Skin of body (tissue), 2 donors: Measurements from ENCODE around the gene PTGER4. TPM values are rescaled to one million over a fixed set of nuclear protein-coding genes. Genes with fewer than 3 reads are reported as not detected.
"Not testable (repeated sequence)": the region's sequence is repeated elsewhere in the genome, so short reads cannot be mapped to it uniquely, and the experiment has no call there.

Source experiments
- DNase-seq: peaks from one replicate; lab custom pipeline; 2025; lab: John Stamatoyannopoulos, UW
- total RNA-seq: library from RNA; depleted of rRNA; stranded (reverse); fragments of >200 nt; gene quantifications from one replicate; pipeline ENCODE4 v1.2.3, GENCODE V29; 2014

PTGER4 gene
- total RNA-seq, result 15.3 TPM

DNA sequence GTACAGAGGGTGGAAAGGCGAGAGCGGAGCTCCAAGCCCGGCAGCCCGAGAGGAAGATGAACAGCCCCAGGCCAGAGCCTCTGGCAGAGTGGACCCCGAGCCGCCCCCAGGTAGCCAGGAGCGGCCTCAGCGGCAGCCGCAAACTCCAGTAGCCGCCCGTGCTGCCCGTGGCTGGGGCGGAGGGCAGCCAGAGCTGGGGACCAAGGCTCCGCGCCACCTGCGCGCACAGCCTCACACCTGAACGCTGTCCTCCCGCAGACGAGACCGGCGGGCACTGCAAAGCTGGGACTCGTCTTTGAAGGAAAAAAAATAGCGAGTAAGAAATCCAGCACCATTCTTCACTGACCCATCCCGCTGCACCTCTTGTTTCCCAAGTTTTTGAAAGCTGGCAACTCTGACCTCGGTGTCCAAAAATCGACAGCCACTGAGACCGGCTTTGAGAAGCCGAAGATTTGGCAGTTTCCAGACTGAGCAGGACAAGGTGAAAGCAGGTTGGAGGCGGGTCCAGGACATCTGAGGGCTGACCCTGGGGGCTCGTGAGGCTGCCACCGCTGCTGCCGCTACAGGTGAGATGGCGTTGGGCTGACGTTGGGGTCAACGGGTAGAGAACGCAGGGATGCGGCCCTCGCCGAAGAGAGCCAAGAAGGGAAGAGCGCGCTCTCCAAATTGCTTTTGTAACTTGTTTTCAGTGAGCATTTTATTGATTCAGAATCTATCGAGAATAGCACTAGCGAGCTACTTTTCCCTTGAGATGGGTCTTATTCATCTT lies at the start of gene PTGER4:
Gene PTGER4, plus strand, starts transcription at position 3 of the 769 bp plus-strand sequence. CDS start 1,079 bp downstream, outside the sequence.
- no peak for DNase-seq

GRCh38 chr5:40630126-40630525 lies 49.6 kb upstream of the PTGER4 start:
- DNase-seq, result no peak

DNA sequence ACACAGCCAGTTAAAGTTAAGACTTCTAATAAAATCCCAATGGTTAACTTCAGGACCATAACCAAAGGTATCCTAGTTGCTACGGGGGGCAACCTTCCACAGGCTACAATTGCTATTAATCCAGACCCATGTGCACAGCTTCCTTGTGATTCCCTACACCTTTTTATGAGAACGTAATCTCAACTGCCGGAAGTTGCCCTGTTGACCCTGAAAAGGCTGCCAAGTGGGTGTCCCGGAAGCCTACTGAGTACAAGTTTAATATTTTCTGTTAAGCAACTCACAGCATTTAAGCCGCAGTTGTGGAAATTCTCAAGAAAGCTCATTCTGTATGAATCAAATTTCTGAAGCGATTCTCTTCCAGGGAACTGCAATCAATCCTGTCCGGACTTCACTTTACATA lies 48.5 kb upstream of the PTGER4 start:
- DNase-seq, result no peak

DNA sequence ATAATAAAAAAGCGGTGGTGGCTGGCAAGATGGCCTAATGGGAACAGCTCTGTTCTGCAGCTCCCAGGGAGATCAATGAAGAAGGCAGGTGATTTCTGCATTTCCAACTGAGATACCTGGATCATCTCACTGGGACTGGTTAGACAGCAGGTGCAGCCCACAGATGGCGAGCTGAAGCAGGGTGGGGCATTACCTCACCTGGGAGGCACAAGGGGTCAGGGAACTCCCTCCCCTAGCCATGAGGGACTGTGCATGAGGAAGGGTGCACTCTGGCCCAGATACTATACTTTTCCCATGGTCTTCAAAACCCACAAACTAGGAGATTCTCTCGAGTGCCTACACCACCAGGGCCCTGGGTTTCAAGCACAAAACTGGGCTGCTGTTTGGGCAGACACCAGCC lies 45.6 kb upstream of the PTGER4 start:
- no peak for DNase-seq

DNA sequence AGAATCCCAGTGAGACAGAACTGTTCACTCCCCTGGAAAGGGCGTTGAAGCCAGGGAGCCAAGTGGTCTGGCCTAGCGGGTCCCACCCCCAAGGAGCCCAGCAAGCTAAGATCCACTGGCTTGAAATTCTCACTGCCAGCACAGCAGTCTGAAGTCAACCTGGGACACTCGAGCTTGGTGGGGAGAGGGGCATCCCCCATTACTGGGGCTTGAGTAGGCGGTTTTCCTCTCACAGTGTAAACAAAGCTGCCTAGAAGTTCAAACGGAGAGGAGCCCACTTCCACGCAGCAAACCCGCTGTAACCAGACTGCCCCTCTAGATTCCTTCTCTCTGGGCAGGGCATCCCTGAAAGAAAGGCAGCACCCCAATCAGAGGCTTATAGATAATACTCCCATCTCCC lies 45.1 kb upstream of the PTGER4 start:
- DNase-seq, result no peak

DNA sequence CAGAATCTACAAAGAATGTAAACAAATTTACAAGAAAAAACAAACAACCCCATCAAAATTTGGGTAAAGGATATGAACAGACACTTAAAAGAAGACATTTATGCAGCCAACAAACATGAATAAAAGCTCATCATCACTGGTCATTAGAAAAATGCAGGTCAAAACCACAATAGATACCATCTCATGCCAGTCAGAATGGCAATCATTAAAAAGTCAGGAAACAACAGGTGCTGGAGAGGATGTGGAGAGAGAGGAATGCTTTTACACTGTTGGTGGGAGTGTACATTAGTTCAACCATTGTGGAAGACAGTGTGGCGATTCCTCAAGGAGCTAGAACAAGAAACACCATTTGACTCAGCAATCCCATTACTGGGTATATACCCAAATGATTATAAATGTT lies 40.2 kb upstream of the PTGER4 start:
- DNase-seq, result not testable (repeated sequence)

DNA sequence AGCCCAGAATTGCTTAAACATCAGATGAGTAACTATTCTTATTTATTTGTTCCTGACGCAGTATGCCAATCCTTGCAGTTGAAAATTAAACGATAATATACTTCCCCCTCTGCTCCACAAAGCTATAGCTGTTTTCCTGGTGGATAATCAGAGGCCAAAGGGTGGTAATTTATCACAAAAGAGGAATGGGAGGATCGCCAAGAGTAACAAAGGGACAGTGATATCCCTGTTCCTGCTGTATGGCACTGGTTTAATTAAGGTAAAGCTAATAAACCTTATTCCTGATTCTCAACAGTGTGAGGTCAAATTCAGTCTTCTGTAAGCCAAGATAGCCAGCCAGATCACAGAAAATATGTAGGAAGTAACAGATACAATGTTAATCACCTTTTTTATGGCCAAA lies 33.4 kb upstream of the PTGER4 start:
- no peak for DNase-seq

DNA sequence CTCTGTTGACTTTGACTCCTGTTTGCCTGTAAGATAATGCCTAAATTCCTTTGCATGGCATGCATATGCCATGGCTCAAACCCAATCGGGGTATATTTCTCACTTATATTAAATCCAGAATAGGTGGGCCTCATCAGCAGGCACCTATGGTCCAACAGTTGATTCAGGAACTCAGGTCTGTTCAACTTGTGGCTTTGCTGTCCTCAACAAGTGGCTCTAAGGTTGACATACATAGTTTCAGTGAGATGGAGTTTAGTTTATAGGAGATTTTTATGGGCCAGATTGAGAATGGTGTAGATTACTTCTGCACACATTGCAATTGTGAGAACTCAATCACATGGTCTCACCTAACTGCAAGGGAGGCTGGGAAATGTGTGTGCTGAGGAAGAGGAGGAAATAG lies 31.6 kb upstream of the PTGER4 start:
- DNase-seq, result no peak

DNA sequence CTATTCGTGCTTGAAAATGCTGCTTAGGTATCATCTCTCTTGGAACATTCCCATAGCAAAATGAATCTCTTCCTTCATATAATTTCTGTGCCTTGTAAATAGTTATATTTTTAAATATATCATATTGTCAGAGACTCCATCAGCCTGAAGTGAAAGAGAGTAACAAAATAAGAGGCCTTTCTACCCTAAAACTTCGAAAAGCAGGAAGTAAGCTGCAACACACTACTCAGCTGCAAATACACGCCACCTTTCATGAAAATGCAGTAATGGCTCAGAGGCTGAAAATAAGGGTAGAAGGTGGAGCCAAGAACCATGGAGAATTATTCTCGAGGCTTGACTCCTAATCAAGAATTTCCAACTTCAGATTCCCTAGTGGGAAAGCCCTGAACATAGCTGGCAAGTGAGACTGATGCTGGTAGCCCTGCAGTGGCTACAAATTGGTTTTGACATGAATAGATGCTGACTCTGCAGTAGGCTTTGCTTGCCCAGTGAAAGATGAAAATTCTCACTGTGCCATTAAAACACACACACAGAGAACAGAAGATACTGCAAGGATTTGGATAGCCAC lies 30.2 kb upstream of the PTGER4 start:
- no peak for DNase-seq

DNA sequence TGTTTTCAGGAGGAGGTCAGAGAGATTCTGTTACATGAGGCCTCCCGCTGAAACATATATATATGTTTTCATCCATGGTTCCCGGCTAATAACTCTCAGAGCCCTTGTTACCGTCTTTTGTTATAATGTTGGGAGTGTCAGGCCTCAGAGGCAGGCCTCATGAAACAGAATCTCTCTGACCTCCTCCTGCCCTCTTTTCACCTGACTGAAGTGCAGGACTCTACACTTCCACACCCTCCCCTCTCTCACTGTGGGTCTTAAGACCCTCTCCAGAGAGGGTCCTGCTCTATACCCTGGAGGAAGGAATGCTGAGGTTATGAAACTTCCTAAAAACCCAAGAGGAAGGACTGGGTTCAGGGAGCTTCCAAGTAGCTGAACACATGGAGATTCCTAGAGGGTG lies 28.5 kb upstream of the PTGER4 start:
- no peak for DNase-seq

- DNase-seq, result no peak
These were observed 27.1 kb upstream of the PTGER4 start for GRCh38 chr5:40652441-40653220.

- no peak for DNase-seq
These were observed 26.3 kb upstream of the PTGER4 start for GRCh38 chr5:40653221-40654022.

GRCh38 chr5:40654377-40654991 lies 25.2 kb upstream of the PTGER4 start:
- no peak for DNase-seq

DNA sequence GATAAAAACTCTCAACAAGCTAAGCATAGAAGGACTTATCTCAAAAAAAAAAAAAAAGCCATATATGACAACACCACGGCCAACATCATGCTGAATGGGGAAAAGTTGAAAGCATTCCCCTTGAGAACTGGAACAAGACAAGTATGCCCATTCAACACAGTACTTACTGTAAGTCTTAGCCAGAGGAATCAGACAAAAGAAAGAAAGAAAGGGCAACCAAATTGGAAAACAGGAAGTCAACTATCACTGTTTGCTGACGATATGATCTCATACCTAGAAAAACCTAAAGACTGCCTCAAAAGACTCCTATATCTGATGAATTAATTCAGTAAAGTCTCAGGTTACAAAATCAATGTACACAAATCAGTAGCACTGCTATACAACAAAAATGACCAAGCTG lies 24.6 kb upstream of the PTGER4 start:
- no peak for DNase-seq

DNA sequence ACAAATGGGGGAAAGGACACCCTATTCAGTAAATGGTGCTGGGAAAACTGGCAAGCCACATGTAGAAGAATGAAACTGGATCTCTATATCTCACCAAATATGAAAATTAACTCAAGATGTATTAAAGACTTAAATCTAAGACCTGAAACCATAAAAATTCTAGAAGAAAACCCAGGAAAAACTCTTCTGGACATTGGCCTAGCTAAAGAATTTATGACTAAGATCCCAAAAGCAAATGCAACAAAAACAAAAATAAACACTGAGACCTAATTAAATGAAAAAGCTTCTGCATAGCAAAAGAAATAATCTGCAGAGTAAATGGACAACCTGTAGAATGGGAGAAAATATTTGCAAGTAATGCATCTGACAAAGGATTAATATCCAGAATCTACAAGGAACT lies 23.6 kb upstream of the PTGER4 start:
- not testable (repeated sequence) for DNase-seq

DNA sequence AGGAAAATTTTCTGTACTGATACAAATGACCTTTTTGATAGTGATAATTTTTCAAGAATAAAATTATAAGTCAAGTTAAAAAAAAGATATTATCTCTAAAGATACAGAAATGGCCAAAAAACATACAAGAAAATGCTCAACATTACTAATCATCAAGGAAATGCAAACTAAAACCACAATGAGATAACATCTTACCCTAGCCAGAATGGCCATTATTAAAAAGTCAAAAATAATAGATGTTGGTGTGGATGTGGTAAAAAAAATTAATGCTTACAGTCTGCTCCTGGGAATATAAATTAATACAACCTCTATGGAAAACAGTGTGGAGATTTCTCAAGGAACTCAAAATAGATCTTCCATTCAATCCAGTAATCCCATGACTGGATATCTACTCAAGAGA lies 22.9 kb upstream of the PTGER4 start:
- no peak for DNase-seq

DNA sequence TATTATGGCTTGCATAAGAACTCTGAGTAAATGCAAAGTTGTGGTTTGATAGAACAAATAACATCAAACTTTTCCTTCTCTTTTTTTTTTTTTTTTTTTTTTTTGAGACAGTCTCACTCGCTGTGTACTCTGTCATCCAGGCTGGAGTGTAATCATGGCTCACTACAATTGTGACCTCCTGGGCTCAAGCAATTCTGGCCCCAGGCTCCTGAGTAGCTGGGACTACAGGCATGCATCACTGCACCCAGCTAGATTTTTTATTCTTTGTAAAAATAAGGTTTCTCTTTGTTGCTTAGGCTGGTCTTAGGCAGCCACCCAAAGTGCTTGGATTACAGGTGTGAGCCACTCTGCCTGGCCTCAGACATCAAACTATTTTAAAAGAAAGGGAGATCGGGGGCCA lies 19.0 kb upstream of the PTGER4 start:
- no peak for DNase-seq

DNA sequence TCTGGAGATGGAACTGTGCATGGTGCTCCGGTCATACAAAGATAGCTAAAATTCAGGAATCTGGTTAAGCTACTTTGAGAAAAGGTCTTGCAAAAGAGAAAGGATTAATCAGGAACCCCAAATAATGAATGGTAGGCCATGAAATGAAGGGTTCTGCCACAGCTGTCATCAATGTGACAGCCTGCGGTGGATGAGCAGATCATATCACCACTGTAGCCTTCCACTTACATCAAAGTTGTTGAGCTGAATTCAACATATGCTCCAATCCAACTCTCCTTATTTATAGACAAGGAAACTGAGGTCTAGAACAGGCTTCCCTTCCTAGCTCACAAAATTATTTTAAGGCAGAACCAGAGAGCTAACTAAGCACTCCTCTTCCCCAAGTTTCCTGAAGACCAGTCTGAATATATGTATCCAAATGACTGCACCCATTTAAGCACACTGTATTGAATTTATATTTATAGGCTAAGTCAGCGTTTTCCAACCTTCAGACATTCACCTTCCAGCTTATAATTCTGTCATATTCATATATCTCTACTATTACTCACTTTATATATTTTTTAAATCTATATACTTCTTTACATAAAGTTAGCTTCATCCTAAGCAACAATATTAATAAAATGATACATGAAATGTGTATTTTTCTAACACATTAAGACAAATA lies 13.9 kb upstream of the PTGER4 start:
- no peak for DNase-seq

DNA sequence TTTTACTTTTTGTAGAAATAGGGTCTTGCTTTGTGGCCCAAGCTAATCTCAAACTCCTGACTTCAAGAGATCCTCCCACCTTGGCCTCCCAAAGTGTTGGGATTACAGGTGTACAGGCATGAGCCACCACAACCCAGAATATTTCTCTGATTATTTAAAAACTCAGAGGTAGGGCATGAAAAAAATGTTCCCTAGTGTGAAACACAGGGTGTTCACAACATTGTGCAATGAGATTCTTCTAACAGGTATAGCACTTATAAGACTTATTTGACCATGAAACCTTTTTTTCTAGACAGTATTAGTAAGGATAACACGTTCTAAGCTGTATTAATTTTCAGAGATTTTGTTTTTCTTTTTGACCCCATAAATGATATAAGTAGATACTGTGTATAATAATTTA lies 13.1 kb upstream of the PTGER4 start:
- no peak for DNase-seq

DNA sequence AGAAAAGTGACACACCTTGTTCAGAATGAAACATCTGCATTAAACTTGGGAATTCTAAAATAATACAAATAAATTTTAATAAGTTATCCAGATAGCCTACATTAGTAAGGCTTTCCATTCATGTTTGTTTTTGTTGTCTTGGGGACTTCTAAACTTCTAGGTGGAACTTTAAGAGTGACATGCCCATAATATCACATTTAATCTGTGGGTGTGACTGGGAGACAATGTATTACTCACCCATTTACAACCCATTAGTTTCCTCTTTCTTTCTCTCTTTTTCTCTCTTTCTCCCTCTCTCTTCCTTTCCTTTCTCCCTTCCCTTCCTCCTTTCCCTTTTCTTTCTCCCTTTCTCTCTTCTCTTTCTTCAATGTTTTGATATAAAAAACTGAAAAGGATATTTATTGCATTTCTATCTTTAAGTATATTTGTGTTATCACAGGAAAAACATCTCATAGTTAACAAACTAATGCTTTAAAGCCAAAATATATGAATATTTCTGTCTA lies 12.5 kb upstream of the PTGER4 start:
- no peak for DNase-seq
